Right ventricle myocardium inferior (tissue), 1 donor: ENCODE data around the gene PITPNC1. TPM values are rescaled to one million over a fixed set of nuclear protein-coding genes. Genes with fewer than 3 reads are reported as not detected.
"Not testable (repeated sequence)": the region's sequence is repeated elsewhere in the genome, so short reads cannot be mapped to it uniquely, and the experiment has no call there.

Experiments
- ATAC-seq: fragments of 200-7000 bp; cut with Tn5 transposase; one replicate; pipeline ENCODE4 v1.9.1; 2020; ENCODE audit warnings: mild to moderate bottlenecking, moderate library complexity
- DNase-seq: peaks from one replicate; pipeline ENCODE4 v3.0.0; 2021; ENCODE audit errors: missing footprints
- intact Hi-C: fragments of 100-400 bp; cut with DNase I; formaldehyde crosslinking; loops from one replicate; pipeline ENCODE4 v1.11.0; 2022
- total RNA-seq: library from RNA; stranded (reverse); fragmentation: NEBNext Ultra II Directional; extraction: Animal tissue kit (Norgen Biotek cat#: 25700); gene quantifications from one replicate; pipeline ENCODE4 v1.2.1, GENCODE V29; 2021
- donor health status: DM: no; HTN: yes; CAD: no; lungs with severe emphysema.

PITPNC1 gene
- total RNA-seq, 1 donor from 2014 or later: 13.8 TPM

DNA sequence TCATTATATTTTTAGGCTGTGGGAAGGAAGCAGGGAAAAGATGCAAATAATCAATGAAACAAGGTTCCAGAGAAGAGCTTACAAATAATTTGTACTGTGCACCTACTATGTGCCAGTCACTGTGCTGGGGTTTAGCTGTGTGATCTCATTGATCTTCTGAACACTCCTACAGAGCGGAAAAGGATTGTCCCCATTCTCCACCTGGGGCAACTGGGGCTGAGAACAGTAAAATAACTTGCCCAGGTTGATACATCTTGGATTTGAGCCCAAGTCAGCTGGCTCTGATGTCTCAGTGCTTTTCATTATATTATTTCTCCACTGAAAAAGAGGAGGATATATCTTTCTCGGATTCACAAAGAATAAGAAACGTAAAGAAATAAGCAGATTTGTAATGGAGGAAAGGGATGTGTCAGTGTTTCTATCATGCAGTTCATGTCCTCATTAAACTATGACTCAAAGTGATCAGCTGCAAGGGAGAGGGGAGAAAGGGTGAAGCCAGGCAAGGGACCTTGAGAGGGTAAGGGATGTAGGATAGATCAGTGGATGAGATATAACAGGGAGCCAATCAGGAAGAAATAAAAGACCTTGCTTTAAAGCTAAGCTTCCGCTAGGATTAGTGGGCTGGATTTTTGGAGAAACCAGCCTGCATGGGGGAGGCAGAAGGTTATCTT, 197.0 kb downstream of the PITPNC1 start:
- intact Hi-C loops: no loop called here
- no peak for DNase-seq
- ATAC-seq: no peak

DNA sequence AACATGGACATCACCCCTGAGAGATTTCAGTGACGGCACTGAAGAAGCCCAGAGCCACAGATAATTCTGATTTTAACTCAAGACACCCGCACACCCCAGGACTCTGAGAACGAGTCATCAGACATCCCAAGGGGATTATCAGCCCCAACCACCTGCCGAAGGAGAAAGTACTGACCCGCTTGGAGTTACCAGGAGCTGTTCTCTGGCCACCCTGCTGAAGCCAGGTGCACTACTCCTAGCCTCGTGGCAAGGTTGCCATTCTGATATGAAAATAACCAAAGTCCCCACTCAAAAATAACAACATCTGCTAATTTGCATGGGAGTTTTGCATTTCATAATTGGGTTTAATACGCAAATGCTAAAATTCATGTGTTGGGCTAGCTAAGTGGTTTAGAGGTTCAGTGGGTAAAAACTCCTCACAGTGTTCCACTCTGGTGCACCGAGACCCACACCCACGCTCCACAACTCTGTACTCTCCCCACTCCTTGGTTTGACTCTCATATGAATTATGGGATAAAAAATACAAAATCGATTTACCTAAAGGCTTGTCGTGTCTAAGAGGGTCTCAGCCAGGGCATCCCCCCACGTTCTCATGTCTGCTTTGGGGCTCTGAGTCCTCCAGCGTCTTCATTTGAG, 197.7 kb downstream of the PITPNC1 start:
- intact Hi-C loops: no loop called here
- DNase-seq (no peak), ATAC-seq (no peak)

DNA sequence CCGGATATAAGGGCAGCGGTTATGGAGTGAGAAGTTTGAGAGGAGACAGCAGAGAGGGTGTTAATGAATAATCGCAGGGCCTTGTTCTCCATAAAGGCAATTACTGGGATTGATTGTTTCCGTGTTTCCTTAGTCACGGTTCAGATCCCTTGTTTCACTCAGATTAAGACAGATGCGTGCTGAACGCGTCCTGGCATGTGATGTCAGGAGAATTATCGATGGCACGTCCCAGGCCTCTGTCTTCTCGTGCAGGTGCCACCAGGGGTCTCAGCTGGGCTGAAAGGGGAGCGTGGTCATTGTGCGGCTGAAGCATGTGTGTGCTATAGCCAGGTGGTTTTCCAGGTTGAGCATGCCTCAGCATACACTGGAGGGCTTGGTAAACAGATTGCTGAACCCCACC, 198.2 kb downstream of the PITPNC1 start:
- intact Hi-C loops: no loop called here
- DNase-seq (no peak), ATAC-seq (no peak)

DNA sequence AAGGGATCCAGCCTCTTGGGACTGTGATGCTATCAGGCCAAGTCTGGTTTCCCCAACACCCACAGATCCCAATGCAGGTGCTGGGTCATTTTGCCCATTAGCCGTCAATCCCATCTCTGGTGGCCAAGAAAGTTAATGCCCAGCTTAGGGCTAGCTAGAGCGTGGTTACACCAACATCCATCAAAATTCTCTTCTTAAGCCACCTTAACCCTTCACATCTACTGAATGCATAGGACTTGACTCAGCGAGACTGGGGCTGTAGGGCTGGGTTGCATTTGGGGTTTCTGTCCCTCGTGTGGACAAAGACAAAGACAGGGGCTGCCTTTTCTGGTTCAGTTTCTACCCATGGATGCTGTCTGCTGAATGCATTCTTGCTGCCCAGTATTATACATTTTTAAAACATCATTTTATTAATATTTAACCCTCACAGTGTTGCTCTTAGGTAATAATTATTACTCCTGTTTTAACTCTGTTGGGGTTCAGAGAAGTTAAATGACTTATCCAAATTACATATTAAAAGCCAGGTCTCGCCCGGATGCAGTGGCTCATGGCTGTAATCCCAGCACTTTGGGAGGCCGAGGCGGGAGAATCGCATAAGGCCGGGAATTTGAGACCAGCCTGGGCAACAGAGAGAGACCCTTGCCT, 199.5 kb downstream of the PITPNC1 start:
- no peak for ATAC-seq
- intact Hi-C loops: no loop called here
- DNase-seq: no peak

DNA sequence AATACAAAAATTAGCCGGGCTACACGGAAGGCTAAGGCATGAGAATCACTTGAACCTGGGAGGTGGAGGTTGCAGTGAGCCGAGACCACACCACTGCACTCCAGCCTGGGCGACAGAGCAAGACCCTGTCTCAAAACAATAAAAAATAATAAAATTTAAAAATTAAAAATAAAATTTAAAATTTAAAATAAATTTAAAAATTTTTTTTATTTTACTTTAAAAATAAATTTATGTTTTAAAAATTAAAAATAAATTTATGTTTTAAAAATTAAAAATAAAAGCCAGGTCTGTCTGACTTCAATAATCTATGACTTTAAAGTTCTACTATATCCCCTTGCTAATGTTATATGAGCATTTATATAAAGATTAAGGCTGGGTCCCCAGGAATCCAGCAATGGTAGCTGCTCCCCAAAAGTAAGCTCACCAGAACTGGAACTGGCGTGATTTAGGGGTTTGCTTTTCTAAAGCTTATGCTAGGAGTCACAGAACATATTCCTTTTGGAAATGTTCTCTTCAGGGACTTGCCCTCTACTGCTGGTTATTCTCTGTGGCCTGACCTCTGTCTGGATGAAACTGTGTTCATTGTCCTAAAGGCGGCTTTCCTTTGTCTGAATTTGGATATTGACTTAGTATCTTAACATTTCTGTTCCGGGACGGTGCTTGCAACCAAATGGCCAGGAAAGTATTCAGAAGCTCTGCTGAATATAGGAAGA, 200.5 kb downstream of the PITPNC1 start:
- intact Hi-C loops: no loop called here
- ATAC-seq (no peak), DNase-seq (no peak)

DNA sequence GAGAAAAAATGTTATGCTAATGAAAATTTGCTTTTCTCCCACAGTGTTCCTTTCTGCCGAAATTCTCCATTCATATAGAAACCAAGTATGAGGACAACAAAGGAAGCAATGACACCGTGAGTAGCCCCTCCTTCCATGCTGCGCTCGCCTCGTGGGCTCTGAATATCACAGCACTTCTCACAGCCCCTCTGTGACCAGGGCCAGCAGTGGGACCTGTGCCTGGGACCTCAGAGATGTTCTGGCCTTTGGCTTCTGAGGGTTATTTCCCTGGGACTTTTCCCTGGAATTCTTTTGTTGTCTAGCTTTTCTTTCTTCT, 201.0 kb downstream of the PITPNC1 start:
- DNase-seq: no peak
- no peak for ATAC-seq
- intact Hi-C loops: no loop called here

DNA sequence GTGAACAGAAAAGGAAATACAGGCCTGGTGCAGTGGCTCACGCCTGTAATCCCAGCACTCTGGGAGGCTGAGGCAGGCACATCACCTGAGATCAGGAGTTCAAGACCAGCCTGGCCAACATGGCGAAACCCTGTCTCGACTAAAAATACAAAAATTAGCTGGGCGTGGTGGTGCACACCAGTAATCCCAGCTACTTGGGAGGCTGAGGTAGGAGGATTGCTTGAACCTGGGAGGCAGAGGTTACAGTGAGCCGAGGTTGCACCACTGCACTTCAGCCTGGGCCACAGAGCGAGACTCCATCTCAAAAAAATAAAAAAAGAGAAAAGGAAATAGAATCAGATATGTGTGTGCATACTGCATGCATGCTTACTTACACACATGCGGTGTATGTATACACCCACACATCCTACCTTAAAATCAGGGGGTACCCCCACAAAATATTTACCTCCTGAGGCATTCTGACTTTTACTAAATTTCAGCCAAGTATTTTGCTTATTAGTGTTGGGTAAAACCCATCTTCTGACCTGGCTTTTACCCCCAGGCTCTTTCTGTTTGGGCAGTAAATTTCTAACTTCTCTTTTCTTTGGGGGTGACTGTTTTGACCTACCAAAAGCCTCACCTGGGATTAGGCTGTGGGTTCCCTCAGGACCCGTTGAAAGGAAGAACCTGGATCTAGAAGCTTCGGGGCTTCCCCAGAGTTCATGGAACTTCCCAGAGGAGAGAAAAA, 201.8 kb downstream of the PITPNC1 start:
- DNase-seq, ATAC-seq, intact Hi-C loops: not testable (repeated sequence)

DNA sequence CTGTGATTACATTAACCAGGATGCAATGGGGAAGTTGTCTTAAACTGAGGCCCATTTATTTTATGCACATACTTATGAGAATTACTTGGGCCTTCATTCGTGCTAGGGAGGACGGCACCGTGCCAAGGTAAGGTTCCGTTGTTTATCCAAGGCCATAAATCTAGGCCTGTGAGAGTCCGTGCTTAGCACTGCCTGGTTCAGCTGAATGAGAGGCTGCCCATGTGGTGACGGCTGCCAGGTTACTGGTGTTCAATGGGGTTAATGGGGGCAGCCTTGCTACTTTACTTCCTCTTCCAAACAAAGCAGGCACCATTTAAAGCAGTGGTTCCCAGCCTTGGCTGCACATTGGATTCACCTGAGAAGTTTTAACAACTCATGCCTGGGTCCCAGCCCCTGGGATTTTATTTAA, 205.6 kb downstream of the PITPNC1 start:
- no peak for ATAC-seq
- DNase-seq: peak; percentile 55
- intact Hi-C loops: no loop called here

DNA sequence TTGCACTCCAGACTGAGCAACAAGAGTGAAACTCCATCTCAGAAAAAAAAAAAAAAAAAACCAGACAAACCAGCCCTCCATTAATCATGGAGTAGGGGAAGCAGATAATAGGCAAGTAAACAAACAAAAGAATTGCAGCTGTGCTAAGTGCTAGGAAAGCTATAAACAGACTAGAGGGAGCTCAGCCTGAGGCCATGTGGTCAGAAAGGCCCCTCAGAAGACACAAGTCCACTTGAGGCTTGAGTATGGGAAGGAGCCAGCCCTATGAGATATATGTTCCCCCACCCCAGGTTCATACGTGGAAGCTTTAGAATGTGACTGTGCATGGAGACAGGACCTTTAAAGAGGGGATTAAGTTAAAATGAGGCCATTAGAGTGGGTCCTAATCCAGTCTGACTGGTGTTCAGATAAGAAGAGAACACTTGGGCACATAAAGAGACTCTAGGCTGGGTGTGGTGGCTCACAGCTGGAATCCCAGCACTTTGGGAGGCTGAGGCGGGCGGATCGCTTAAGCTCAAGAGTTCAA, 208.1 kb downstream of the PITPNC1 start:
- DNase-seq (no peak), ATAC-seq (no peak)
- intact Hi-C loops: no loop called here

DNA sequence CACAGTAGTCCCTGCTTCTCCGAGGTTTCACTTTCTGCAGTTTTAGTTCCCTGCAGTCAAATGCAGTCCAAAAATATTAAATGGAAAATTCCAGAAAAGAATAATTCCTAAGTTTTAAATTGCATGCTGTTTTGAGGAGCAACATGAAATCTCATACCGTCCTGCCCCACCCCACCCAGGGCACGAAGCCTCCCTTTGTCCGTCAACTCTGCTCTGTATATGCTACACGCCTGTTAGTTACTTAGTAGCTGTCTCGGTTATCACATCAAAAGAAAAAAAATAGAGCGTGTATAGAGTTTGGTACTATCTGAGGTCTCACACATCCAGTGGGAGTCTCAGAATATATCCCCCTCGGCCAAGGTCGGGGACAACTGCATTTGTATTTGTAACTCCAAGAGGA, 211.2 kb downstream of the PITPNC1 start:
- intact Hi-C loops: no loop called here
- ATAC-seq (no peak), DNase-seq (no peak)

DNA sequence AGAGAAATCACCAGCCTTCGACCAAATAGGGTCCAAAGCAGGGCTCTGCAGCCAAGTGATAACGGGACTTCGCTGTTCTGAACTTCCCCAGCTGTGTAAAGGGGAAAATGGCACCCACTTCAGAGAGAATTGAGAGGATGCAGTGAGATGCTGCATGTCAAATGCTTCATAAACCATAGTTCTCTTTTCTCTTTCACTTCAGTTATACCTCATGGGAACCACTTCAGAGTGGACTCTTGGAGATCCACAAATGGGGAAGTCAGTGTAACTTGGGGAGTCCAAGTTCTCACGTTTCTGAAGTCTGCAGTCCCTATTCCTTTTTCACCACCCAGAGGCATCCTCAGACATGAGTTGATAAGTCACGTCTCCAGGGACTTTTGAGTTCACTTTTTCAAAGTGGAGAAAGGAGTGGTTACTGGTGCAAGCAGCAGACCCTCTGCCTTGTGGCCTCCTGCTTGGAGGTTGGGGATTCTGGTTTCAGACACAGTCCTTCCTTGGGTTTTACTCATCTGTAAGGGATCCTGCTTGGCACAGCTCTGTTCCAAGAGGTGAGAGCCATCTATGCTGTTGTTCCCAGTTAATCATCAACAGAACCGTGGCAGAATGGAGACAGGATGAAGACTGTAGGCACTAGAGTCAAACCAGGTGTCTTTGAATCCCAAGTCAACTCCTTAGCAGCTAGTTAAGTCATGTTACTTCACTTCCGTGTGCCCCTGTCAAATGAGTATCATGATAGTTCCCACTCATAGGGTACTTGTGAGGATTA, 217.2 kb downstream of the PITPNC1 start:
- ATAC-seq: no peak
- DNase-seq: no peak
- intact Hi-C loops: no loop called here

DNA sequence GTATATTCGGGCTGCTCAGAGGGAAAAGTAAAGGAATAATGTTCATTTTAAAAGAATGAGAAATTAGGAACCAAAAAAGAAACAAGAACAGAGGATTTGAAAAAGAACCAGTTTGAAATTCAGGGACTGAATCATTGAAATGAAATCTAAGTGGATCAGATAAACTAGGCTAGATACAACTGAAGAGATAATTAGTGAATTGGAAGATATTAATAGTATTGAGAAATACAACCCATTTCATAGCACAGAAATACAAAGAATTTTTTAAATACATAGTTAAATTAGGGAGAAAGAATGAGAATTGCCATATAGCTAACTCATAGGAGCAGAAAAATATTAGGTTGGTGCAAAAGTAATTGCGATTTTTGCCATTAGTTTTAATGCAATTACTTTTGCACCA, 223.3 kb downstream of the PITPNC1 start:
- DNase-seq: no peak
- ATAC-seq: no peak
- intact Hi-C loops: loop anchor here (5.0 kb wide), 1 partner anchor 43 kb away; no protein-coding TSS in a partner anchor

DNA sequence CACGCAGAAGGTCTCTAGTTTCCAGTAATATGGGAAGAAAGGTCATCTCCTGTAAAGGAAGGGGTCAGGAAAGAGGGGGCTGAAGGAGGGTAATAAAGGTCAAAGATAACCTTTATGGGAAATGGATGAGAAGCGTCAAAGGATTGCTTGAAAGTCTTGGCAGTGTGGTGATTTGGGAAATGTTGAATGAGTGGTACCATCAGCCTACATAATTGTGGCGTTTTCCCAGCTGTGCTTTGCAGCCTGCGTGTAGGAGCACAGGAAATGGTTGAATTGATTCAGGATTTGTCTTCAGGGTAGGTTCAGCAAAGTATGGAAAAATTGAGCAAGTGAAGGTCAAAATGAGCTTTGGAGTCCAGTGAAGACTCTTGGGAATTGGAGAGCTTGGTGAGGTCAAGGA, 224.8 kb downstream of the PITPNC1 start:
- intact Hi-C loops: loop anchor here (5.0 kb wide), 1 partner anchor 45 kb away; no protein-coding TSS in a partner anchor
- ATAC-seq (no peak), DNase-seq (no peak)

DNA sequence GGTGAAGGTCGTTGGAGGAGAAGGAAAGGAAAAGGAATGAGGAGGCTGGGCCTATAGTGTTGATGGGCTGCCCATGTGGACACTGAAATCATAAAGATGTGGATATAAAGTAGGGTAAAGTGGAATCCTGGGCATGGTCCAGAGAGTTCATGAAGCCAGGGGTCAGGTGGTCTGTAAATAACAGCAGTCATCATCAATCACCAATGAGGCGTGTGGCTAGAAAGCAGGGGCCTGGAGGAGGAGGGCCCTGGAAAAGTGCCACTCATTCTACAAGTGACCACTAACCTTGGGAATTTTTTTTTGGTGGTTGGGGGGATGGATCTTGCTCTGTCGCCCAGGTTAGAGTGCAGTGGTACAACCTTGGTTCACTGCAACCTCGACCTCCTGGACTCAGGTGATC, 225.4 kb downstream of the PITPNC1 start:
- intact Hi-C loops: loop anchor here (5.0 kb wide), 1 partner anchor 45 kb away; no protein-coding TSS in a partner anchor
- DNase-seq: no peak
- no peak for ATAC-seq

DNA sequence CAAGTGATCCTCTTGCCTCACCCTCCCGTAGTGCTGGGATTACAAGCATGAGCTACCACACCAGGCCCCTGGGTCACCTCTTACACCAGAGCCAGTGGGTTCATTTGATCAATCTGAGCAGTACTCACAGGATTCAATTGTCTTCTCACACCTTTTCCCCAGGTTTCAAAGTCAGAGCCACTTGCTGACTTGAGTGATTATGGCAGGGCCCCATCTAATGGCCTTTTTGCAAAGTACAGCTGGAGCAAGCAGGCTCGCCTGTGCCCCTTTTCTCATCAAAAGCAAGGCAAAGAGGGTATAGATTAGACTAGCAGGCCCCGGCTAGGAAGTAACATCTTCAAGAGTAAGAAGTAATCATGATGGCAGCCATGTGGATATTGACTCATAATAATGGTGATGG, 225.9 kb downstream of the PITPNC1 start:
- ATAC-seq (peak; percentile 23), DNase-seq (no peak)
- intact Hi-C loops: loop anchor here (5.0 kb wide), 1 partner anchor 46 kb away; no protein-coding TSS in a partner anchor

DNA sequence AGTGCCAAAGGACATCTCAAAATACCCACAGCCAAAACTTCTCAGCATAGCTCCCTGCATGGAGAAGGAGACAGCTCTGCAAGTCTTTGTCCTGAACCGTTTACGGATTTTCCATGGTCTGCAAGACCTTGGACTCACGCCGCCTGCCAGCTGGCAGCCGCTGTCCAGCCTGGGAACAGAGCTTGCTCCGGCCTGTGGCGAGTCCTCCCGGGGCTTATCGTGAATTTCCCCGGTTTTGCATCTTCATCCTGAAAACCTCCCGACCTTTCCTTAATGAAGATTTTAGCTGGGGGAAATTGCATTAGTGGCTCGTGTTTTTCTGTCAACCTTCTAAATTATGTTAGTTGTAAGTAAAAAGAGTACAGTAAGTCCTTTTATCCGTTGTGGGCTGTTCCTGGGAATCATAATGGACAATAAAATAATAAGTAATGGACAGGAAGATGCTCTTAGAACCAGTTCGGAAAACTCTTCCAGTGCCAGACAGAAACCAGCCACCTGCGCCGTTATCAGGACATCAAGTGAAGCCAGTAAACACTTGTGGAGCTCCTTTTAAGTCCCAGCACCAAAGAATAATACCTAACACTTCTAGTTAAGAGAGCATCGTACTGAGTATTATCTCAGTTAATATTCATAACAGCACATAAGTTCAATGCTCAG, 228.3 kb downstream of the PITPNC1 start:
- DNase-seq (peak; percentile 73), ATAC-seq (peak; percentile 86)
- intact Hi-C loops: loop anchor here (1.0 to 5.0 kb wide), 2 partner anchors 113 to 227 kb away; no protein-coding TSS in a partner anchor

DNA sequence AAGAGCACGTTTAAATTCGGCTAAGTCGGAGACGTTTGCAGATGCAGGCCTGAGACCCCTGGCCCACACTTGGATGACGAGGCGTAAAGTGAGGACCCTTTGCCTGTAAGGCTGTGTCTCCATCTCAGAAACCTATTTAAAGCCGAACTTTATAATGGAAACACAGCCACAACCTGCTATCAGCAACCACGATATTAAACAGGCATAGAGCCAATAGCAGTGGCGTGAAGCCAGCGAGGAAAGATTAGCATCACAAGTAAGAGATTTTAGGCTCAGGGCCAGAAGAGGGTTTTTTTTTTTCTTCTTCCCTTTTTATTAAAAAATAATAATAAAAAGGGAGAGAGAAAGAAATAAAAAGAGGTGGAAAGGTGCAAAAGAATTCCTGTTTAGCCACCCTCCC, 229.4 kb downstream of the PITPNC1 start:
- no peak for DNase-seq
- intact Hi-C loops: loop anchor here (2.0 to 5.0 kb wide), 2 partner anchors 24 to 114 kb away; no protein-coding TSS in a partner anchor
- no peak for ATAC-seq
